ENCODE measurements around the gene OSBPL9. TPM values are rescaled to one million over a fixed set of nuclear protein-coding genes. Genes with fewer than 3 reads are reported as not detected.

OSBPL9 gene
- total RNA-seq, 1 donor from 2014 or later = 55.8 TPM

- no peaks in the 10 kb centered on the region for H3K36me3 ChIP-seq
- H3K4me3 ChIP-seq = no peak overlapping the region
- H3K27me3 ChIP-seq (ENCODE audit: low read depth) = no peaks in the 10 kb centered on the region
- DNase-seq = no peak
- no peak for TF ChIP-seq CTCF (IDR thresholded peaks at IDR 0.05; ENCODE audit: borderline replicate concordance)
- peak overlapping the region; percentile 17 for H3K27ac ChIP-seq (replicated peaks)
- intact Hi-C loops (cut with micrococcal nuclease) = no loop called here
- H3K4me1 ChIP-seq = peaks cover 81% of the 10 kb centered on the region
- no peaks in the 10 kb centered on the region for H3K9me3 ChIP-seq (replicated peaks)
Observed at GRCh38 chr1:51669272-51669671, 52.4 kb downstream of the OSBPL9 start.

- H3K4me1 ChIP-seq = peaks cover 75% of the 10 kb centered on the region
- no peaks in the 10 kb centered on the region for H3K27me3 ChIP-seq (ENCODE audit: low read depth)
- no peak for DNase-seq
- no peaks in the 10 kb centered on the region for H3K36me3 ChIP-seq
- H3K9me3 ChIP-seq (replicated peaks) = no peaks in the 10 kb centered on the region
- intact Hi-C loops (cut with micrococcal nuclease) = no loop called here
- no peak for TF ChIP-seq CTCF (IDR thresholded peaks at IDR 0.05; ENCODE audit: borderline replicate concordance)
- H3K27ac ChIP-seq (replicated peaks) = peak overlapping the region; percentile 17
- no peak overlapping the region for H3K4me3 ChIP-seq
Observed at GRCh38 chr1:51669816-51670215, 52.9 kb downstream of the OSBPL9 start.

GRCh38 chr1:51671527-51672325 lies 54.8 kb downstream of the OSBPL9 start:
- Histone ChIP-seq H3K4me1 (peaks cover 56% of the 10 kb centered on the region), H3K27ac (replicated peaks) (no peak overlapping the region), H3K36me3 (no peaks in the 10 kb centered on the region), H3K27me3 (ENCODE audit: low read depth) (no peaks in the 10 kb centered on the region), H3K9me3 (replicated peaks) (no peaks in the 10 kb centered on the region), H3K4me3 (no peak overlapping the region)
- DNase-seq = no peak
- no peak for TF ChIP-seq CTCF (IDR thresholded peaks at IDR 0.05; ENCODE audit: borderline replicate concordance)
- intact Hi-C loops (cut with micrococcal nuclease) = no loop called here

GRCh38 chr1:51673279-51673678 lies 56.4 kb downstream of the OSBPL9 start:
- no peaks in the 10 kb centered on the region for H3K36me3 ChIP-seq
- H3K4me3 ChIP-seq = no peak overlapping the region
- H3K9me3 ChIP-seq (replicated peaks) = no peaks in the 10 kb centered on the region
- peaks cover 41% of the 10 kb centered on the region for H3K4me1 ChIP-seq
- no peak for DNase-seq
- no peaks in the 10 kb centered on the region for H3K27me3 ChIP-seq (ENCODE audit: low read depth)
- intact Hi-C loops (cut with micrococcal nuclease) = no loop called here
- no peak for TF ChIP-seq CTCF (IDR thresholded peaks at IDR 0.05; ENCODE audit: borderline replicate concordance)
- no peak overlapping the region for H3K27ac ChIP-seq (replicated peaks)

- Histone ChIP-seq H3K36me3 (no peaks in the 10 kb centered on the region), H3K27ac (replicated peaks) (no peak overlapping the region)
- intact Hi-C loops (cut with micrococcal nuclease) = no loop called here
Observed at GRCh38 chr1:51675177-51675780, 58.4 kb downstream of the OSBPL9 start.

More at GRCh38 chr1:51675177-51675780, 58.4 kb downstream of the OSBPL9 start:
- TF ChIP-seq CTCF (IDR thresholded peaks at IDR 0.05; ENCODE audit: borderline replicate concordance) = no peak
- Histone ChIP-seq H3K4me1 (peaks cover 28% of the 10 kb centered on the region), H3K4me3 (no peak overlapping the region), H3K9me3 (replicated peaks) (no peaks in the 10 kb centered on the region), H3K27me3 (ENCODE audit: low read depth) (no peaks in the 10 kb centered on the region)
- no peak for DNase-seq
